RPMI8226 (cell line): ENCODE data around the gene CSNK1A1.
"Not testable (repeated sequence)": the region's sequence is repeated elsewhere in the genome, so short reads cannot be mapped to it uniquely, and the experiment has no call there.

Experiments used
- DNase-seq: peaks from one replicate; pipeline ENCODE4 v3.0.0-alpha.2; 2015

The CSNK1A1 gene

DNA sequence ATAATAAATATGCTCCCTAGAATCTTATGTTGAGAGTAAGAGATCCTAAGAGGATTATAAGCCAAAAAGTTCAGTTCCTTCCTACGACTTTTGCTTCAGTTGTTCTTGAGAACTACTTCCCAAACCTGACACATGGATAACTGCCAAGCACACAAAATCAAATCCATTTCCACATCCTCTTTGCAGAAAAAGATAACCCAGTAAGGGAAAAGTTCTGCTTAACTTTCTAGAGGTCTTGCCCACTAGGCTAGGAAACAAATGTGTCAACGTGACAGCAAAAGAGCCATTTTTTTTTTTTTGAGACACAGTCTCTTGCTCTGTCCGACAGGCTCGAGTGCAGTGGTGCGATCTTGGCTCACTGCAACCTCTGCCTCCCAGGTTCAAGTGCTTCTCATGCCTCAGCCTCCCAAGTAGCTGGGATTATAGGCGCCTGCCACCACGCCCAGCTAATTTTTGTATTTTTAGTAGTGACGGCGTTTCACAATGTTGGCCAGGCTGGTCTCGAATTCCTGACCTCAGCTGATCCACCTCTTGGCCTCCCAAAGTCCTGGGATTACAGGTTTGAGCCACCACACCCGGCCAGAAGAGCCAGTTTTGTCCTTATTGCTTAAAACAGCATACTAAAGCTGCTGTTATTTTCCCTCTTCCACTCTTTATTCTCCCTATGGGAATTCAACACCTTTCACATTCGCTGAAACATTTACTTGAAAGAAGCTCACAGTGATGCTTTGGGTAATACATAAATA is 24.2 kb downstream of the CSNK1A1 start:
- no peak for DNase-seq

DNA sequence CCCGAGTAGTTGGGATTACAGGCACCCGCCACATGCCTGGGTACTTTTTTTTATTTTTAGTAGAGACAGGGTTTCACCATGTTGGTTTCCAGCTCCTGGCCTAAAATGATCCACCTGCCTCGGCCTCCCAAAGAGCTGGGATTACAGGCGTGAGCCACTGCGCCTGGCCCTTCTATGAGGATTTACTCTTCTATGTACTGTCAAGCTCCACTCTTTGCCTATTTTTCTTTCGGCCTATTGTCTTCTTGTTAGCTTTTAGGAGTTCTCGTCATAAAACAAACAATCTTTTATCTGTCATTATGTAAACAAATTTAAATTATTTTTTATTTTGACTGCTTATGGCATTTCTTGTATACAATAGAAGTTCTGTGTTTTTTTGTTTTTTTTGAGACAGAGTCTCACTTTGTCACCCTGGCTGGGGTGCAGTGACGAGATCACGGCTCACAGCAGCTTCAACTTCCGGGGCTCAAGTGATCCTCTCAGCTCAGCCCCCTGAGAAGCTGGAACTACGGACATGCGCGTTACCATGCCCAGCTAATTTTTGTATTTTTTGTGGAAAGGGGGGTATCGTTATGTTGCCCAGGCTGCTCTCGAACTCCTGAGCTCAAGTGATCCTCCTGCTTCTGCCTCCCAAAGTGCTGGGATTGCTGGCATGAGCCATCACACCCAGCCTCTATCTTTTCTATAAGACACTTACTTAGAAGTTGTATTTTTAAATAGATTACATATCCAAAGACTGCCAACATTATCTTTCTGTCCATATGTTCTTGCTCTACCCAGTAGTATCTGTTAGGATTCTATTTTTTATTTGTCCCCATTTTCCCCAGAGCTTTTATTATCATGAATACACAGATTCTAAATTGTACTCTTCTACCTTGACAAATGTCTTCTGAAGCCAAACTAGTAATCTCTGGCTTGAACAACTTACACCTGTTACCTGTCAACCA is 29.2 kb downstream of the CSNK1A1 start:
- no peak for DNase-seq

DNA sequence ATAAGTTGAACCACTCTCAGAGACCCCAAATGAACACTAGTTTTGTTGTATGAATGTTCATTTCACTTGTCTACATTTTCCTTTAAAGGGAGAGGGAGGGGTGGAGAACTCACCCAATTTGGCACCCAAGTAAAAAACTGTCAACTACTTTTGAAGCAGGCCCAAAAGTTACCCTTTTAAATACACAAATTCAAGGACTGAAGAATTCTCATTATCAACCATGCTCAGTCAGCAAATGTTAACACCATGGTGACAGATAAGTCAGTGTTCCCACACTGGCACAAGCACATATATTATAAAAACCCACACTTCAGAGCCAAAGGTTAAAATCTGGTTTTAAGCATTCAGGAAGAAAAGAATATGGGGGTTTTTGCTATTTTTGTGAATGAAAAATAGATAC is 31.6 kb downstream of the CSNK1A1 start:
- no peak for DNase-seq

DNA sequence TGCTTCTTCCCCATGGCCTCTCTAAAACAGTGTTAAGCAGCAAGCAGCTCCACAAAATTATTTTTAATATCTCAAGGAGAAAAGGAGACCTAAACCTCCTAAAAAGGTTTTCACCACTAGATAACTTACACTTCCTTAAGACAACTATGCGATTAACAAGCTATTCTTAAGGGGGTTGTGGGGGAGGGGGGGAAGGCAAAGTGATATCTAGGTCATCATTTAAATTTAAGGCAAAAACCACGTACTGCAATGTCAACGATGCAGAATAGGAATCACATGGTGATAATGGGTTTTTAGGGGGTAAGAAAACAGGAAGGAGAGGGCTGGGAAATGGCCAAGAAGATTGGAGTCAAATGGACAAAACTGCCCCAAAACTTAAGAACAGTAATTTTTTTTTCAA is 32.6 kb downstream of the CSNK1A1 start:
- DNase-seq, result no peak

DNA sequence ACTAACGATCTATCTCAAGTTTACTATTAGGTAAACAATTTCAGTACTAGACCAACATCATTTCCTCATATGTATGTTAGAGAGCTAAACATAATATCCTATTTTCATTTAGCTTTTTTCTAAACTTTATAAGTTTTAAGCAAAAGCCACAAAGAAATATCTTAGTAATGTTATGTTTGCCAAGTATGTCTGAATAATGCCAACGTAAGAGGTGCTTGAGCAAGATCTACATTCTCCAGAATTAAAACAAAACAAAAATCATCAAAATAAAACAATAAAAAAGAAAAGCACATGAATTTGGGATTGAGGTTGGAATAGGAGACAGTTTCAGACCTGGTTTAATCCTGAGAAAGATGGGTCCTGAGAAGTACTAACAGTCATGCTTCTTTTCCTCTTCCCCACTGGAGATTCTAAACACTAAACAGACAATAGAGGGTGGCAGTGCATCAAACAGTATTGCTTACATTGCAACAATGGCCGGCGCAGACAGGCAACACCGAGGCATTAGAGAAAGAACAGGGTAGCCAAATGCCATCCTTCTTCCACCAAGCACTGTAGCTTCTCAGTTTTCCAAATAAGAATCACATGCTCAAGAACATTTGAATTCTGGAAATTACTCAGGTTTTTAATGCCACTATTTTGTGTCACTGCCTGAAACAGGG is 33.6 kb downstream of the CSNK1A1 start:
- DNase-seq, result no peak

DNA sequence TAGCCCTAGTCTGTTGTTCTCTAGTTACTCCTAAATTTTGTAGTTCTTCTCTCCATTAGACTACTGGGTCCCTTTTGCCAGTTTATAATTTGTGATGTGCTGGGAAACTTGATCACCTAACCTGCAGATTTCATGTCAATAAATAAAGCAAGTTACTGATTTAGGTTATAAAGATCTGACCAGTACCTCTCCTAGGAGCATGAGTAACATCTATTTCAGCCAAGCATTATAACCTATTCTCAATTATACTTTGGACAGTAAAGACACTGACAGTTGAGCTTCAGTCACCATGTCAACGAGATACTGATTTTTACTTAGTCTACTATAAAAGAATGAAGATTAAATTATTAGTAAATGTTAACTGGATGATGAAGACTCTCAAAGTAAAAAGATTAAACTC is 36.7 kb downstream of the CSNK1A1 start:
- no peak for DNase-seq

DNA sequence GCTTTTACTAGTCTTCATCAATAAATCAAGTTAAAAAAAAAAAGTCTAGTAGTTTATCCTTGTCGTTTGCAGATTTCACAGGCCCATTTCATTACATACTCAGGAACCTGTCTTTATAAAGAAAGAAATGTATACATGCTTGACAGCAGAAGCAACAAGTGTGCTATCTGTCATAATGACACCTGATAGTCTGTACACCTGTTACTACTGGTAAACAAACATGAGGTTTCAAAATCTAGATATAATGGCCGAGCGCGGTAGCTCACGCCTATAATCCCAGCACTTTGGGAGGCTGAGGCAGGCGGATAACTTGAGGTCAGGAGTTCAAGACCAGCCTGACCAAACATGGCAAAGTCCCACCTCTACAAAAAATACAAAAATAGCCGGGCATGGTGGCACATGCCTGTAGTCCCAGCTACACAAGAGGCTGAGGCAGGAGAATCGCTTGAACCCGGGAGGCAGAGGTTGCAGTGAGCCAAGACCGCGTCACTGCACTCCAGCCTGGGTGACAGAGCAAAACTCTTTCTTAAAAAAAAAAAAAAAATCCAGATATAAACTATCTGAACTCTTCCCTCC is 37.8 kb downstream of the CSNK1A1 start:
- DNase-seq, result not testable (repeated sequence)

DNA sequence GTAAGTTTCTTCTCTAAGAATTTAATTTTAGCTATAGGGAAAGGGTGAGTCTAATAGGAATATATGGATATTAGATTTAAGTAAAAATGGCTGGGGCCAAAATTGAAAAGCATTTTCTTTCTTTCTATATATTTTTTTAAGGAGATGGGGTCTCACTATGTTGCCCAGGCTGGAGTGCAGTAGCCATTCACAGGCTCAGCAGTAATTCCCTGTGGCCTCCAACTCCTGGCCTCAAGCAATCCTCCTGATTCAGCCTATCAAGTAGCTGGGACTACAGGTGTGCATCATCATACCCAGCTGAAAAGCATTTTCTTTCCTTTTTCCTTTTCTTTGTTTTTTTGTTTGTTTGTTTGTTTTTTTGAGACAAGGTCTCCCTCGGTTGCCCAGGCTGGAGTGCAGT is 41.1 kb downstream of the CSNK1A1 start:
- no peak for DNase-seq

DNA sequence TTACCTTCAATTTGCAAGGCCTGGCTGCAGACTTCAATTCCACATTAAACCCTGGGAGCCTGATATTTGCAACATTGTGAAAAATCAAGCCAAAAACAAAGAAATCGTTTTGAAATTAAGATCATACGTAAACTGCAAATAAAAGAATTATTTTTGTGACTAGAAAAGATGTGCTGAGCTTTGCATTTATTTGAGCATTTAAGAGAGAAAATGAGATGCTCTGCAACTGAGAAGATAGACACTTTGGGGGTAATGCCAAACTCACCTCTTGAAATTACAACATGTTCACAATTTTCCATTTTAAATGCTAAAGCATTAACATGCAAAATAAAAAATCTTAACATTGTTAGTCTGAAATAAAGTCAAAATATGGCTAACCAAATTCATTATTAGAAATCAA is 46.6 kb downstream of the CSNK1A1 start:
- DNase-seq, result no peak

DNA sequence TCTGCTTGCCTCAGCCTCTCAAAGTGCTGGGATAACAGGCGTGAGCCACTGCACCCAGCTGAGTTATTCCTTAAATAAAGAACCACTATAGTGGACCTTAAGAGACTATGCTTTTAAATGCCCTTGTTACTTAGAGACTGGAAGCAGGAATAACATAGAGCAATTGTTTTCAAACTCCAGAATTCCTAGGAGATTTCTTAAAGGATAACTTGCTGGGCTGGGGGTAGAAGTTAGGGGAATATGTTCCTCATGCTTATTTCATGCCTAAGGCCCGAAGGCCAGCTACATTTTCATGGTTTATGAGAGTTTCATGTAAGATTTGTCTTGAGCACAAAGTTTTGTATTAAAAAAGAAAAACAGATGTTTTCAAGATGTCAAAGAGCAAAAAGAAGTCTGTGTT is 48.2 kb downstream of the CSNK1A1 start:
- no peak for DNase-seq

DNA sequence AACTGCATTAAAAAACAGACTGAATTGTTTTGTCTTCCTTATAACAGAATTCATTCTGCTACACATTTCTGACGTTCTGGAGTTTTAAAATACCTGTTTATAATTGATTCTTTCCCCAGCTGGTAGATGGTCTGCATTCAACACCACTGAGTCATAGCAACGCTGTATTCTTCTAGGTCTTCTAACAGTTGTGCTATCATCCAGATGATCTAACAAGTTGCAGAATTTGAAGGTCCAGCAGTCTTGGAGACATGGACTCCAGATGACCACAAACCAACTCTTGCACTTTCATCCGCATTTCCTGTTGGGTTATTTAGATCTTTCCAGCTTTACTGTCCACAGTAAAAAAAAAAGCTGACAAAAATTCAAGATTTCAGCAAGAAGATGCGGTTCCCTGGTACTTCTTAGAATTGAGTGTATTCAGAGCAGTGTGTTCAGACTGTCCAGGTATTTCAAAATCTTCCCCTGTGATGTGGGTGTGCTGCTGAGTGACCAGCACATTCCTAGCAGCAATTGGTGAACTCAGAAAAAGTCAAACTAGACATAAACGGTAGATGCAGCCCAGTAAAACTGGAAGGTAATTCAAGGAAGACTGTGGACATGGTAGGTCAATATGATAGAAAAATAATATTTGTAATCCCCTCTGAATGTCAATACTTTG is 50.2 kb downstream of the CSNK1A1 start:
- DNase-seq, result no peak

DNA sequence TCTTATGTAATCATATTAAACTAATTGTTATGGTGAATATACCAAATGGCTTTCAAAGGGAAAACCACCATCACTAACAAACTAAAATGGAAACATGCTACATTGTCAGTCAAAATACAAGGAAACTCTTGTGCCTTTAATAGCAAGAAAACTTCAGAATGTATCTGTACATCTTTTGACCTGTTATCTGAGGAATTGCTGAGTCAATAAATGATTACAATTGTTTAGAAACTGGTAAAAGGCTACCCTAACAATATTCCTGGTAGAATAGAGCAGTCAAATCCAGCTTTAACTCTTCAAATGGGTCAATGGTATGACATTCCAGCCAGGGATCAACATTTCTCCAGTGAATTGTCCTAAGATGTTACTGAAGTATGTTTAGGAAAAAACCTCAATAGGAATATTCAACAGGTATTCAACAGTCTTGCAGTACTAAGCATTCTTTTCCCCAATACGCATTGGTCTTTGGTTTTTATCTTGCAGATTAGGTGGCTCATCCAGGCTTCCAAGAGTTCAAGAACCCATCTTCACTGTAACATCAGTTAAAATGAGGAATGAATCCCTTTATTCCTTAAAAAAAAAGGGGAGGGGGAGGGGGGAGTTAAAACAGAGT is 52.4 kb downstream of the CSNK1A1 start:
- DNase-seq, result no peak

DNA sequence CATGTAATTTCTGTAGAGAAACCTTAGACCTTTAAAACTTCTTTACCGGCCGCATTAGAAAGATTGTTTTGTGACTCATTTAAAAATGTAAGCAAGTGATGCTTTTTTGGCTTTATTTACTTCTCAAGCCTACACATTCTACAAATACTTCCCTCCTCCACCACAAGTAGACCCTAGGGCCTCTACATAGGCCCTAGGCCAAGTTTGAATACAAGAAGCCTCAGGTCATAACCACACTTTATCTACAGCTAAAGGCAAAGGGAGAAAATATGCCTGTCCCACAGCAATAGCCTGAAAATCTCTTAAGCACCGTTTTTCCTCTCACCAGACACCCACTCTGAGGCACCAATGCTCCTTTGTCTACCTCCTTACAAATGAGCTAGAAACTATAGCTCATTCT is 53.9 kb downstream of the CSNK1A1 start:
- no peak for DNase-seq

DNA sequence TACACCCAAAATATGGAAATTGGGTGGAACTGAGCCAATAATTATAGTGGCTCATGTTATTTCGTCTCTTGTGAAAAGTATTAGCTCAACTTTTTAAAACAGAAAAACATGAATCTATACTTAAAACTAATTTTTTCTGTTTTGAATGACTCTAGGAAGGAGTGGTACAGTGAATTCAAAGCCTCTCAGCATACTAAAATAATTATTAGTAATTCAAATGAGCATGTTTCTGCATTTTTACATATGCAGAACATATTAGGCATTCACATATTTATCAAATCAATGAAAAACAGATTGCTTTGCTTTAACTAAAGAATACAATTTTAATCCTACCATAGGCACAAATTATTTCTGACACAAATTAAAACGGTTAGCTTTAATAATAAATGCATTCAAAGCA is 54.3 kb downstream of the CSNK1A1 start:
- DNase-seq, result no peak

DNA sequence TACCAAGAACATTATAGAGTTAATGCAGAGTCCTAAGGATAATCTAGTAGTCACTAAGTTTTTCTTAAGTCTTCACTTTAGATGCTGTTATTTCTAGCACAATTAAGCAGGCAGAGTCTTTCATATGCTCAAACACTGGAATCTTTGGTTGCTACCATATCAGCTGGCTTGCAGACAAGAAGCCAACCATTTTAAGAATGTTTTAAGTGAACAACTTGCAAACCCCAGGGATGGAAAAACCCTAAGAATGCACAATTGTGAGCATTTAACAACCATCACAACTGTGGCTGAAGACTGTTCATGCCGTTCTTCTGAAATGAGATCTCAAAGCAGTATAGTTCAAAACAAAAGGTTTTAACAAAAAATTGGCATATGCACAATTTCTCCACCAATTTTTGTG is 55.1 kb downstream of the CSNK1A1 start:
- DNase-seq, result no peak

DNA sequence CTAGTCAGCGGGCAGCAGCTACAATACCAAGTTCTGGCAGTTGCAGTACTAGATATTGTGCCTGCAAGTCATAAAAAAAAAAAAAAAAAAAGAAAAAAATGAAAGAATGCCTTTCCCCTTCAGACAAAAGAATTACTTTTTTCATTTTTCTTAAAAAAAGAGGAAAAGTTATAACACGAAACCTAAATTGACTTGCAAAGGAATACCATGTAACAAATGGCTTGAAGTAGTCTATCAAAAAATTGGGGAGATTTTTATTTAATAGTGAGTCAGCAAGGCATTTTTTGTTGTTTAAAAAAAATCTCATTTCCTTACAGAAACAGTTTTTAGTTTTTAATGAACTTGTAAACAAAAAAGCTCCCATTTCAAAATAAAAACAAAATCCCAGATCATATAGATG is 55.6 kb downstream of the CSNK1A1 start:
- DNase-seq, result no peak

DNA sequence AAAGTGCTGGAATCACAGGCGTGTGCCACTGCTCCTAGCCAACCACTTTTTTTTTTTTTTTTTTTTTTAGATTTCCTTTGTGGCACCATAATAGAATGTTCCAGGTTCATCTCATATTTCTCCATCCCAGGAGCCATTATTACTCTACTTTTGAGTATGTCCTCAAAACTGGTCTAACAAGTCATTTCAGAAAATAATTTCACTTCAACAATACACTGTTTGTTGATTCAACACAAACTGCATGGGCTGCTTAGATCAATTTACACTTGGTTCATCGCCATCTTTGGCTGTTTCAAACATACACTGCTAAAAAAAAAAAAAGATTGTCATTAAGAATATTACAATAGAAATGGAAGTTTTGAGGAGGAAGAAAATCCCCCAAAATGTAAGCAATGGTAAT is 57.9 kb downstream of the CSNK1A1 start:
- DNase-seq, result no peak

DNA sequence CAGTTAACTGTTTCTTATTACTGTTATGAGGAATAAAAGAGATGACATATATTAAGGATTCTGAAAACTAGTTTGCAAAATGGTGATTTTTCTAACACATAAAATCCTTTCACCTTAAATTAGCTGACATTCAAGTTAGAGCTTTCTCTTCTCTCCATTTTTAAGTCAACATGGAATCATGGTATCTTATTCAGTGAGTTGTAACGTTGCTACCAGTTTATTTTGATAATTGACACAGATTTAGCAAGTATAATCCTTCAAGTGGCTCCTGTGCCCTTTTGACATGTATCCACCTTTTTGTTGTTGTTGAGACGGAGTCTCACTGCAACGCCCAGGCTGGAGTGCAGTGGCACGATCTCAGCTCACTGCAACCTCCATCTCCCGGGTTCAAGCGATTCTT is 58.5 kb downstream of the CSNK1A1 start:
- no peak for DNase-seq

DNA sequence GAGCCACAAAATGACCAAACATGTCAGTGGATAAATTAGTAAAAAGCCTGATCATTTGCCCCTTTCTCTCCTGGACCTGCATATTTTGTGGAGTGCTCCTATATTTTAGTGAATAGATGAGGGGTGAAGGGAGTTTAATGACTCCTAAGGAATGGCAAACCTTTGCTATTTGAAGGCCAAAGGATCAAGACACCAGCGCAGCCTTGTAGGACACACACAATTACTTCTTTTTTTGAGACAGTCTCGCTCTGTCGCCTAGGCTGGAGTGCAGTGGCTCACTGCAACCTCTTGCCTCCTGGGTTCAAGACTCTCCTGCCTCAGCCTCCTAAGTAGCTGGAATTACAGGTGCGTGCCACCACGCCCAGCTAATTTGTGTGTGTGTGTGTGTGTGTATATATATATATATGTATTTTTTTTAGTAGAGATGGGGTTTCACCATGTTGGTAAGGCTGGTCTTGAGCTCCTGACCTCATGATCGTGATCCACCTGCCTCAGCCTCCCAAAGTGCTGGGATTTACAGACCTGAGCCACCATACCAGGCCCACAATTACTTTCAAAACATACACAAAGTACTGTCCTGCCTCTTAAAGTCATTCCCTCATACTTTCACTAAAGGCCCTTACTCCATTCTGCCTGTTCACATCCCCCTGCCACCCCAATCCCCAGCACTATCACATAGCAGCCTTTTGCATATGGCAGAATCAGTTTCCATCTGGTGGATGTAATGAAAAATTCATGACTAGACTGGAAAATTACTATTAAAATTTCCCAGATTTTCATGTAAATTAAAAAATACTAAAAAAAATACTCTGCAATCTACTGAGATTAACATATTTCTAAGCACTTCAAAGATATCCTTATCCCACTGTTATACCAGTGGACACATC is 60.4 kb downstream of the CSNK1A1 start:
- DNase-seq, result no peak

DNA sequence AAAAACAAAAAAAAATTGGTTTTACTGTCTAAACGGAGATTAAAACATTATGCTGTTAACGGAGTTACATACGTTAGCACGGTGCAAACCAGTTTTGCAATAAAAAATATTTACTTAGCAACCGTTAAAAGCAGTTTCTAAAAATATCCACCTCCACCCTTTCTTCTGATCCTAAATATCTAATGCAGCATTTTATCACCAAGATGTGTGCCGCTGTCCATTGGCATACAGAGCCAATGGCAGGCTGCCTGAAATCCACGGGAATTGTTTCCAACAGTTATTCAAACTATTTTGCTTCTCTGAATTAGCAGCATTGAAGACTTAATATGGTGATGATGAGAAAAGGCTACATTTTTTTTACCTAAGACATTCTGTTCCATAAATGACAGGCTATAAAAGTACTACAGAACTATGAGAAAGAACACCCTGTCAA is 61.6 kb downstream of the CSNK1A1 start:
- no peak for DNase-seq

DNA sequence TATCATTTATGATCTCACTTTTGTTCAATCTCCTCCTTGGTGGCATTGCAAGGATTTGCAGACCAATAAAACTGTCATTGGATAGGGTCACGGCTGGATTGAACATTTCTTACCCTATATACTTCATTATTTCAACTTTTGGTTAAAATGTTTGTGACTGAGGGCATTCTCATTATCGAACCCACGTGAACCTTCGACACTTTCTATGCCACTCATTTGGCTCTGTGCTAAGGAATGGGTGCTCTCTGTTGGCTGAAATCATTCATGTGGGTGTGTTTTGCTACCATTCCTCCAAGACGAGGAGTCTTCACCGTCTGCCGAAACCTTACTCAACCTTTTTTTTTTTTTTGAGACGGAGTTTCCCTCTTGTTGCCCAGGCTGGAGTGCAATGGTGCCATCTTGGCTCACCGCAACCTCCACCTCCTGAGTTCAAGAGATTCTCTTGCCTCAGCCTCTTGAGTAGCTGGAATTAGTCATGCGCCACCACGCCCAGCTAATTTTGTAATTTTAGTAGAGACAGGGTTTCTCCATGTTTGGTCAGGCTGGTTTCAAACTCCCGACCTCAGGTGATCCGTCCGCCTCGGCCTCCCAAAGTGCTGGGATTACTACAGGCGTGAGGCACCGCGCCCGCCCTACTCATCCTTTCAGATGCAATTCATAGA is 62.5 kb downstream of the CSNK1A1 start:
- no peak for DNase-seq
